GM19324 (cell line): ENCODE results near the gene HOXA2.
A peak's percentile ranks its signal among the peaks of the same experiment; 100 is the strongest.

Source experiments
- ATAC-seq: cut with Tn5 transposase; IDR thresholded peaks from one replicate; pipeline ENCODE4 v1.9.1; 2021; ENCODE audit warnings: mild to moderate bottlenecking, moderate library complexity; ENCODE audit not compliant: unreplicated experiment, low FRiP score

The HOXA2 gene

DNA sequence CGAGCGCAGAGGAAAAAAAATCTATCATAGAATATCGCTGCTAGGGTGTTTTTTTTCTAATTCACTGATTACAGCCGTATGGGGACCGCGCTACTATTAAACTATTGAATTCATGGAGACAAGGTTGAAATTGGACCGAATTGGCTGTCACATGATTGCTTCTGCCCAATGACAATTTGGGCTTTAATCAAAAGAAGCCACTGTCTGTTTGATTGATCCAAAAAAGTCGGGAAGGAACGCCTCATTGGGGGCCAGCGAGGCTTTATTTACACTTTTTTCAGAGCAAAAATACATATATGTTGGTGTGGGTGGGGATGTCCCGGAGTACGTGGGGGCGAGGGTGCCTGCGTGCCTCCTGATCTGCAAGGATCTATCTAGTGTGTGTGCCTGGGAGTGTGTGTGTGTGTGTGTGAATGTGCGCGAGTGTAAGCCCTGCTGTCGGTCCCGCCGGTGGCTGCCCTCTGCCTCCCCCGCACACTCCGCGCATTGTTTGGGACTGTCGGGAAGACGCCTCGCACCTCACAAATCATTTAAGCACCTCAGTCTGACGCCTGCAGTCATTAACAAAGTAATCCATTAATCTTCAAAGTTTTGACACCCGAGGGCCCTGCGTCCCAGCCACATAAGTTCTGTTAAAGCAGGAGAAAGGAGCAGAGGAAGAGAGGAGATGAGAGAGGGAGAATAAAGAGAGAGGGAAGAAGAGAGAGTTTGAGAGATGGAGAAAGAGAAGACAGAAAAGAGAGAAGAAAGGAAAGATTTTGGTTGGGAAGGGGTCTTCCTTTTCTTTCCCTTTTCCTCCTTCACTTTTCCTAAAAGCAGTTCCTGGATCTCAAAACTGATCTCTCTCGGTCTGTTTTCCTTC lies at the start of gene HOXA2:
Gene HOXA2 (minus strand): TSS at position 103 of the 862 bp plus-strand sequence. CDS start 183 bp downstream, outside the sequence.
- no peak for ATAC-seq

DNA sequence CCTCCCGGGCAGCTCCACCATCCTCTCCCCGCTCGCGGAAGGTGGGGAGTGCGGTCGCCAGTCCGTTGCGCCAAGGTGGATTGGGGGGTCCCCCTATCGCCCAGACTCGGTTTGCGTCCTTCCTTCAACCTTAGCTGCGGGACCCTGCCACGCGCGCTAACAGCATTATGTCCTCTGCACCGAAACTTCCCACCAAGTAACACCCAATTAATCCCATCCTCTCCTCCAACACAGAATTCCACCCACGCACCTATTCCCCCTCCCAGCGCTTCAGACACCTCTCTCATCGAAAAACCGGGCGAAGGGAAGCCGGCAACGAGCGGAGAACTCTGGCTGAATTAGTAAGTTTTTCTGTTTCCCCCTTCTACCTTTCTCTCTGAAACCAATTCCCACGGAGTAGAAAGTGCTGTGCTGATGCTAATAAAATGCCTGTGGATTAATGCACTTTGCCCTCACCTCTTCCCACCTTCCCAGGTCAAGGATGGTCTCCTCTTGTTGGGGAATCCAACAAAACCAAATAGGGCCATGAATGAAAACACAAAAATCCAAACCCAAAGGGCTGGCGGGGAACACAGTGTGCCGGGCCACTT lies 49.0 kb upstream of the HOXA2 start:
- no peak for ATAC-seq

DNA sequence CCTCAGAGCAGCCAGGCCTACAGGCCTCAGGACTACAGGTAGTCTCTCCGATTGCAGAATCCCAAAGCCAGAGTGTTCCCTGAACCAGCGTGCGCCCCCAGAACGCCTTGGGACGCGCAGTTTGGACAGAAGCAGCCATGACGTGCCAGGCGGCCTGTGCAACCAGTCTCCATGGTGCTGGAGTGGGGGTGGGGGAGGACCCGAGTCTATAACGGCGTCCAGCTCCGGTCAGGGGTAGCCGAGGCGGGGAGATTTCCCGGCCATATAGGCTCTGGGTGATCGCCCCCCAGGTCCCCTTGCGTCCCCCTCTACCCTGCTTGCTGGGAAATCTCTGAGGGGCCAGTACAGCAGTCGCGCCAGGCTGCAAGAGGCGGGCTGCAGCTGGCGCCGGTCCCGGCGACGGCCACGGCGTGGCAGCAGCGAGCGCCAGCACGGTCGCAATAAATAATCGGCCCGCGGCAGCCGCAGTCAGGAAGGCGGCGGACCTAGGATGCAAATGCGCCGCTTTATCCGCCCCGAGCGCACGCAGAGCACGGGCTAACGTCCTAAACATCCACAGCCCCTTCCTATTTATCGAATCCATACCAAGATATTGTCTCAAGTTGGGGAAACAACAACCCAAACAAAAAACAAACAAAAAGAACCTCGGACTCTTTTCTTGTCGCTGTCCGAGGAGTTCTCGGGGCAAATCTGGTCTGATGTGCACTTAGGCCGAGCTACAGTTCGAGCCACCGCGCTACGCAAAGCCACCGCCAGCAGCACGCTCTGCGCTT lies 48.3 kb upstream of the HOXA2 start:
- peak; percentile 77 for ATAC-seq

DNA sequence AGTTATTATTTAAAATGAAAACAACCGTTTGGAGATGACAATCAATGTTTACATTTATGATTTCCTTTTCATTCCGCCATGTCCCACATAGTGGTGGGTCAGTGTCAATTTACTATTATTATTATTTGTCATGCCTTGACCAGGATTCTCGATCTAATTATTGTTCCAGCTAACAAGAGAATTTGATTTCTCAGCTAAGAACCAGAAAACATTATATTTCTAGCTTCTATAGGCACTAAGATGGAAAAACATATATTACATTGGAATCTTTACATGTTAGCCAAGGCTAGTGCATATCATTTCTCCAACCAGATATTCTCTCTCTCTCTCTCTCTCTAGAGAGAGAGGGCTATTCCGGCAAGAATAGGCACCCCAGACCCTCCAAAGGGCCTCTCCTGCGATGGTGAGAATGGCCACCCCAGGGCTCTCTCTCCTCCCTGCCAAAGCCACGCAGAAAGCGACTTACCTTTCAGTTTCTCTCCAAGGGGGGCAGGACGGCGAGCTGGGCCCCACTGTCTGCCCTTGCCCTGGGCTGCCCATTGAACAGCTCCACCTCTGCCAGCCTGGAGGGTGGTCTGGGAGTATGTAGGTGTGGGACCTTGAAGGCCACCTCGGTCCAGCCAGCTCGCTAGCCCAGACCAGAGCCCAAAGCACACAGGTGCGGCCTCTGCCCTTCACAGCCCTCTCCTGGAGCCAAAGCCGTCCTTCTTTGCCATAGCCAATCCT lies 47.5 kb upstream of the HOXA2 start:
- ATAC-seq: no peak

DNA sequence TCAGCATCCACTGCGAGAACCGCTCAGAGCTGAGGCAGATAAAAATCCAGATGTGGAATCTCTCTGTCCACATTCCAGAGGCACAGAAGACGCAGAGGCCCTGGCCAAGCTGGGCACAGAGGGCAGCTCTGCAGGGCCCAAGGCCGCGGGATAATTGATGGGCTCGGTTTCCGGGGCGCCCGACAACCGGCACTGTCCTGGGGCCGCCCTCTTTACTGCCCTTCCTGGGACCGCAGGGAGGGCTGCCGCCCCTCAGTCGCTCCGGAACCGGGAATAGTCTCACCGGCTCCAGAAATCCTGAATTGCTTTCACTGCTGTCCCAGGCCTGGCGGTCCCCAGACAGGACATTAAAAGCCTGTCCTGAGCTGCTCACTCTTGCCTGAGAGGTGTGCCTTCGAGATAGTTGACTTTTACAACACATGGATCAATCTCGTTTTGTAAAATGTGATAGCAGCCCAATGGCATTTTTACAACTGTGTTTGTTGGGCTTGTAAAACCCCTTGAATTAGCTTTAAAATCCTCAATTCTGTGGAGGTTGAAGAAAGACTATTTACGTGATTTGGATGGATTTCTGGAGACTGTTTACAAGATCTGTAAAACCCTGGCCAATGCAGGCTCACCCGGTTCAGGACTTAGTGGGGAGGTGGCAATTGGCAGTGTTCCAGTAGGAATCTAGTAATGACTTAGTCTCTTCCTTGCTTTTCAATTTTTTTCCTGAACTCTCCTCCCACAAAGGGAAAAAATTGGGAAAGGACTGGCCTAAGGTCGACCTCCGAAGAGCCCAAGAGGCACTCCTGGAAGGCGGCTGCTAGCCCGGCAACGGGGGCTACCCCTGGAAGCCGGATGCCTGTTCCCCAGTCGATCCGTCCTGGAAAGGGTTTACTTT lies 46.5 kb upstream of the HOXA2 start:
- ATAC-seq: no peak

DNA sequence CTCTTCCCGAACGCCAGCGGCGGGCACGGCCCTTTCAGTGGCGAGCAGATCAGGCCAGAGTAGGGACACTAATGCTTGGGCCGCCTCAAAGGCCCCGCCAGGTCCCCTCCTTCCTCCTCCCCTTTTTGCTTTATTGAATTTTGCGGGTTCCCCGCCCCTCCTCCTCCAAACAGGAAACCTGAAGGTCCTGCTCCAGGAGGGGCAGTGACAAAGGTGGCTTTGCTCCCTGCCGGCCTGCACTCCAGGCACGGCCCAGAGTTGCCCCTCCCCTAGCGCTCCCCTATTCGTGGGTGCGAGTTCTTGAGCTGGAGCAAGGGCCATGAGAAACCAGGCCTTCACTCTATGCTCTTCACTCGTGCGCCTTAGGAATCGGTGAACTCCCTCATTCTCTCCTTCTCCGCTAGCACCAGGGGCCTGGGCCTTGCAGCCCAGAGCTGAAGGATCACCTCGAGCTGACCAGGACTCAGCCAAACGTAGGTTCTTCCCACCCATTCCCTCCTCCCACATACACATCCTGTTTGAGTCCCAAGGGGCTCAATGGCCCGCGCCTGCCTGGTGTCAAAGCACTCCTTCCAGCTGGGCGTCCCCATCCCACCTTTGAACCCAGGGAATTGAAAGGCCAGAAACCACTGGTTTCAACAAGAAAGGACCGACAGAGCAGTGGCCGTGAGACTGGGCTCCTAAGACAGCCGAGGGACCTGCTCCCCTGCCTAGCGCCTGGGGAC lies 45.7 kb upstream of the HOXA2 start:
- ATAC-seq: no peak

DNA sequence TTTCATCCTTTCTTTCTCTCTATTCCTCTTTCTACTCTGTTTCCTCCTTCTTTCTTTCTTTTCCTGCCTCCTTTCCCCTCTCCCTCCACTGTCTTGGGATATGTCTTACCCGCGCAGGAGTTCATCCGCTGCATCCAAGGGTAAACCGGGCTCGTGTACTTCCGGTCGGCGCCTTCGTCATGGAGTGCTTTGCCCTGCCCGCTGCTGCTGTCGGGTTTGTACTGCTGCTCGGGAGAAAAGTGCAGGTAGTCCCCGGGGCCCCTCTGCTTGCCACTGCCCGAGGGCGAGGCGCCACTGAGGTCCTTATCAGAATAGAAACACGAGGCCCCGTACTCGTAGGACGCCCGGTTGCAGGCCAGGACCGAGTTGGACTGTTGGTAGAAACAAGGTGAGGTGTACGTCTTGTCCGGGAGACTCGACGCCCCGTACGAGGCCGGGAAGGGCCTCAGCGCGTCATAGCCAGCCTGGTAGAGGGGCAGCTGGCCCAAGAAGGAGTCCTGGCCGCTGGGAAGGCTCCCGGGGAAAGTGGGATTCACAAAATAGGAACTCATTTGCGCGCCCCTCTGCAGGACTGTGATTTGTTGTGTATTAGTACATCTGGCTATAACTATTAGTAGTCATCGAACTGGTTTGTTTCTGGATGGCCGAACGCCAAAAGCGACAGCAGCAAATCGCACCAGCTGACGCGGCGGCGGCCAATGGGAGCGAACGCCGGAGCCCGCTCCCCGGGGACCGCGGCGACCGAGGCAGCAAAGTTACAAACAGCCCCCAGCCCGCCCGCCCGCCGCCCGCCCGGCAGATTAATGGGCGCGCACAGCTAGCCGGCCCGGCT lies 44.9 kb upstream of the HOXA2 start, which contains the start of gene HOXA6:
Gene HOXA6 (minus strand): TSS at position 576 of the 832 bp plus-strand sequence. CDS start 25 bp downstream, at position 551.
- no peak for ATAC-seq

DNA sequence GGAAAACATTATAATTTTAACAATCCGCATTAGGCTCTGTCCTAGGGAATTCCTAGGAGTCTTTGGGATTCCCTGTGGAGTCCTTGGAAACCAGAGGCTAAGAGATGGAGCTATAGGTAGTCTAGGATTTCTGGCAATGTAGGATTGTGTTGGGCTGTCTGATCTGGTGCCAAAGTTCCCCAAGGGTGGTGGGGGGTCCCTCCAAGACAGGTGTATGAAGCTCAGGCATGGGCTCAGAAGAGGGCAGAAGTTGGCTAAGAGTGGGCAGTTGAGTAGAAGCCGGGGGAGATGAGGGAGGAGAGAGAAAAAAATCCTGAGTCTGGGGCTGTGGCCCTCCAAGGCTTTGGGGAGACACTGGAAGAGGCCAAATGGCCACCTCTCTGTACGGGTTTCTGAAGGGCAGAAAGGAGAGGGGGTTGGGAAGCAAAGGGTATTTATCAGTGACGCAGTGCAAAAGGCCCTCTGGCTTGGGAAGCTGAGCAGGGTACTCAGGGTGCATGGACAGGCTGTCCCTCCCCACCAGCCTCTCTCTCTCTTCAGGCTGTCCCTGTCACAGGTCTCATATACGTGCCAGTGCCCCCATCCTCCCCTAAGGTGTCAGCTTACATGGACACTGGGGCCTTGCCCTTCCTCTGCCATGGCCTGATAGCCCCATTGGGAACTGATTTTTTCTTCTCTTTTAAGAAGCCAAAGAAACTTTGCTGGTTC lies 44.2 kb upstream of the HOXA2 start:
- no peak for ATAC-seq

DNA sequence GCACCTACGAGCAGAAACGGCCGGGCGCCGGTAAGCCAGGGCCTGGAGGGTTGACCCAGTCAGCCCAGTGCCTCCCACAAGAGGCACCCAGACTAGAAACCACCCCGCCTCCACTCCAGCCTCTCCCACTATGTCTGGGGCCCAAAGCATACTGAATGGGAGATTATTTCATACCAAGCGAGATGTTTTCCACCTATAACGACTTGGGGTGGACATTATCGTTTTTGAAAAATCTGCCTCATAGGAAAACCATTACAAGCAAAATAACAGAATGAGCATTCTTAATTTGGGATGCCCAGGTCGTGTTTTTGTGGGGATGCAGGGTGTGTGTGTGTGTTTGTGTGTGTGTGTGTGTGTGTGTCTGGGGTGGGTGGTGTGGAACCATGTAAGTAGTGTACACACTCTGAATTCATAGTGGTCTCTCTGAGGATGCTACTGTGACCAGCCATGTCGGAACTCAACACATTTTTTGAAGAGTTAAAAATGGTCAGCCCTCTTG lies 43.5 kb upstream of the HOXA2 start:
- ATAC-seq: no peak

DNA sequence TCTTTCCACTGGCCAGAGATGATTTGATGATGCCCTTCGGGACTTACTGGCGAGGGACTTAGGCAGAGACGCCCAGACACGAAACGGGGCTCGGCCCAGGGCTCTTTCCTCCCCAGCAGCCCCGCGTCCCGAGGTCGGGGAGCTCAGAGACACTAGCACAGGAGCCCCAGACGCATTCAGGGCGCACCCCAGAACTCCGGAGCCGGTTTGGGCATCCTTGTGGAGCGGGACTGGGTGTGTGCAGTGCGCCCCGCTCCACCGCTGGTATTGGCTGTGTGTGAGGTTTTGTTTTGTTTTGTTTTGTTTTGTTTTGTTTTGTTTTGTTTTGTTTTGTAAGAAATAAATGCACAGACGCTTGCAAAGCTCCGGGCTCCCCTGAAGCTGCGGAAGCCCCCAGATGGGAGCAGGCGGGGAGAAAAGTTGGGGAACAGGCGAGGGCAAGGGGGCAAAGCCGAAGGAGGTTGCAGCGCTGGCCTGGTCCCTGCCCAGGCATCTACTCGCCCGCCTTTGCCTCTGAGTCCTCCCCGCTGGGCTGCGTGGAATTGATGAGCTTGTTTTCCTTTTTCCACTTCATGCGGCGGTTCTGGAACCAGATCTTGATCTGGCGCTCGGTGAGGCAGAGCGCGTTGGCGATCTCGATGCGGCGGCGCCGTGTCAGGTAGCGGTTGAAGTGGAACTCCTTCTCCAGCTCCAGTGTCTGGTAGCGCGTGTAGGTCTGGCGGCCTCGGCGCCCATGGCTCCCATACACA lies 42.9 kb upstream of the HOXA2 start:
- no peak for ATAC-seq

DNA sequence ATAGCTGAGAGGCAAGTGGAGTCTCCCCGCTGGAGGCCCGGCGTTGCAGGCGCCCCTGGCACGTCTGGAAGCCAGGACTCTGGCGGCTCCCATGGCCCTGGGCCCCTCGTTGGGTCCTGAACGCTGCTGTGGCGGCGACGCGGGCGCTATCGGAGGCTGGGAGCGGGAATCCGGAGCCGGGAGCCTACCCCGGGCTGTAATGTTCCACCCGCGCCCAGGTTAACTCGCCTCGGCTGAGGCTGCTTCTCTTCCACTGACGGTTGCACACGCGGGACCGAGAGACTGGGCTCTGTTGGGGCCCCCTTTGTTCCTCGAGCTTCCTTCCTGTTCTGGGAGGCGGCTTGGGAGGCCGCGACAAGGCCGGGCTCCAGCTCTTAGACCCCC lies 42.3 kb upstream of the HOXA2 start:
- no peak for ATAC-seq

DNA sequence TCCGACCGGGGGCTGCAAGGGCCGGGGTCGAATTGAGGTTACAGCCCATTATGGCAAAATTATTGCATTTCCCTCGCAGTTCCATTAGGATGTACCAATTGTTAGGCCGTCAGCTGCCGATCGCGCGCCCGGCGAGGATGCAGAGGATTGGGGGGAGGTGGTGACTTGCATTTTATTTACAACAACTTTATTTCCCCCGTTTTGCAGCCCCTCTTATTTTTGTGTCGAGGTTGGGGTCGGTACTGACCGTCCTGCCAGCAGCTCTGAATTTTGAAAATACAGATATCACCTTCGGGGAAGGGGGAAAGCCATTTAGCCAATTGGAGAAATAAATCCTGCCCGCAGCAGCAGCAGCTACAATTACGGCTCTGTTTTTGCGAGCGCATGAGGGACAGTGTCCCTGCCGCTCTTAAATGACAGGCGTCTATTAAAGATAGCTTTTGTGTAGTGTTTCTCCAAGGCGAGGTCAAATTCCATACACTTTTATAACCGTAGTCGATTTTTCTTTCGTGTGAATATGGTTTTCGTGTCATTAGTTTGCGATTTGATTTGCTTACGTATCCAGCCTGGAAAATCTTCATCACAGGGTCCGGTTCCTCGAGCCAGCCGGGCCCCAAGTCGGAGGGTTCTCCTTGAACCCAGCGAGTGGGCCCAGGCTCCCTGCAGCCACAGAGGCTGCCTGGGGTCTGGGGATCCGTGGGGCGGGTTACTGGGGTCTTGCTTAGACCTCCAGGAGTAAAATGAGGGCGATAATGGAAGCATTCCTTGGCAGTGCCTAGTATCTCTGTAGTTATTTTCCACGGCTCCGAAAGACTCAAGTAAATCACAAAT lies 41.7 kb upstream of the HOXA2 start:
- ATAC-seq: no peak

DNA sequence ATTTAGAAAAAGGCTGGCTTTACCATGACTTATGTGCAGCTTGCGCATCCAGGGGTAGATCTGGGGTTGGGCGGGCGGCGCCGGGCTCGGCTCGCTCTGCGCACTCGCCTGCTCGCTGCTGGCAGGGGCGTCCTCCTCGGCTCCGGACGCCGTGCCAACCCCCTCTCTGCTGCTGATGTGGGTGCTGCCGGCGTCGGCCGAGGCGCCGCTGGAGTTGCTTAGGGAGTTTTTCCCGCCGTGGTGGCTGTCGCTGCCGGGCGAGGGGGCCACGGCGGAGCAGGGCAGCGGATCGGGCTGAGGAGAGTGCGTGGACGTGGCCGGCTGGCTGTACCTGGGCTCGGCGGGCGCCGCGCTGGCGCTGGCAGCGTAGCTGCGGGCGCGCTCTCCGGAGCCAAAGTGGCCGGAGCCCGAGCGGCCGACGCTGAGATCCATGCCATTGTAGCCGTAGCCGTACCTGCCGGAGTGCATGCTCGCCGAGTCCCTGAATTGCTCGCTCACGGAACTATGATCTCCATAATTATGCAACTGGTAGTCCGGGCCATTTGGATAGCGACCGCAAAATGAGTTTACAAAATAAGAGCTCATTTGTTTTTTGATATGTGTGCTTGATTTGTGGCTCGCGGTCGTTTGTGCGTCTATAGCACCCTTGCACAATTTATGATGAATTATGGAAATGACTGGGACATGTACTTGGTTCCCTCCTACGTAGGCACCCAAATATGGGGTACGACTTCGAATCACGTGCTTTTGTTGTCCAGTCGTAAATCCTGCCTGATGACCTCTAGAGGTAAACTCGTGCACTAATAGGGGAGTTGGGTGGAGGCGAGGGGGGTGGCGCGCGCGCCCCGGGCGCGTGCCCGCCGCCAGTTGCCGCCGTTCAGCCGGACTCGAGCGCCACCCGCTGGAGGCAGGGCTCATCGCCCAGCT lies 40.8 kb upstream of the HOXA2 start, which contains the start of gene HOXA5:
Gene HOXA5 (minus strand): TSS at position 659 of the 927 bp plus-strand sequence. CDS start 74 bp downstream, at position 585.
- ATAC-seq: no peak

DNA sequence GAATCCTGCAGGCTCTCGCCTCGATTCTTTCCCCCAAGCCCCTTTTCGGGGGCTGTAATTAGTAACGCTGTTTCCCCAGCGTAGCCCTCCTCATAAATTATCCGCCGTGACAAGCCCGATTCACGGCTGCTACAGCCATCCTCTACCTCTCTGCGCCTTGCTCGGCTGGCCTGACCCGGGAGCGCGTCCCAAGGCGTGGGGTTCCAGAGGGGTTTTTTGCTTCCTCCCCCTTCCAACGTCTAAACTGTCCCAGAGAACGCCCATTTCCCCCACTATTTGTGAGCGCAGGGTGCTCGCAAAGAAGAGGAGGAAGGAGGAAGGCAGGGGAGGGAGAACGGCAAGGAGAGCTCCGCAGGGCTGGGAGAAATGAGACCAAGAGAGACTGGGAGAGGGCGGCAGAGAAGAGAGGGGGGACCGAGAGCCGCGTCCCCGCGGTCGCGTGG lies 40.1 kb upstream of the HOXA2 start:
- no peak for ATAC-seq
